Cerebellar cortex (tissue), 1 donor: ENCODE results near the gene STAB1.

Experiments
- DNase-seq: peaks from one replicate; pipeline ENCODE4 v3.0.0-alpha.2; 2015; ENCODE audit warnings: low spot score

STAB1 gene

GRCh38 chr3:52509753-52510328, 14.7 kb downstream of the STAB1 start:
- no peak for DNase-seq

GRCh38 chr3:52511509-52511908, 16.4 kb downstream of the STAB1 start:
- no peak for DNase-seq

- no peak for DNase-seq
These were observed 17.0 kb downstream of the STAB1 start for GRCh38 chr3:52512105-52512504.

- DNase-seq, result no peak
These were observed 17.6 kb downstream of the STAB1 start for GRCh38 chr3:52512727-52513126.

GRCh38 chr3:52513281-52513680, 18.1 kb downstream of the STAB1 start:
- no peak for DNase-seq

- DNase-seq, result no peak
These were observed 19.4 kb downstream of the STAB1 start for GRCh38 chr3:52514576-52514975.

GRCh38 chr3:52515192-52515591, 20.1 kb downstream of the STAB1 start:
- no peak for DNase-seq

- no peak for DNase-seq
These were observed 21.5 kb downstream of the STAB1 start for GRCh38 chr3:52516509-52517195.

- DNase-seq, result no peak
These were observed 22.9 kb downstream of the STAB1 start for GRCh38 chr3:52517796-52518722.

GRCh38 chr3:52518723-52519444, 23.7 kb downstream of the STAB1 start:
- no peak for DNase-seq

- DNase-seq, result no peak
These were observed 24.5 kb downstream of the STAB1 start for GRCh38 chr3:52519445-52520140.

GRCh38 chr3:52520141-52520667, 25.1 kb downstream of the STAB1 start:
- DNase-seq, result no peak

GRCh38 chr3:52520716-52521487, 25.8 kb downstream of the STAB1 start:
- no peak for DNase-seq

- no peak for DNase-seq
These were observed 26.3 kb downstream of the STAB1 start for GRCh38 chr3:52521488-52521824.

GRCh38 chr3:52521881-52522650, 26.9 kb downstream of the STAB1 start:
- DNase-seq, result peak; percentile 54

GRCh38 chr3:52522651-52523251, 27.6 kb downstream of the STAB1 start:
- no peak for DNase-seq

- no peak for DNase-seq
These were observed 28.5 kb downstream of the STAB1 start for GRCh38 chr3:52523386-52524257.

GRCh38 chr3:52524258-52524751, 29.2 kb downstream of the STAB1 start:
- DNase-seq, result no peak
